GM18520 (cell line): ENCODE results near the gene CTBP1.
A peak's percentile ranks its signal among the peaks of the same experiment; 100 is the strongest.

Source experiments
- ATAC-seq: cut with Tn5 transposase; IDR thresholded peaks from one replicate; pipeline ENCODE4 v1.9.1; 2021; ENCODE audit not compliant: unreplicated experiment

CTBP1 gene

DNA sequence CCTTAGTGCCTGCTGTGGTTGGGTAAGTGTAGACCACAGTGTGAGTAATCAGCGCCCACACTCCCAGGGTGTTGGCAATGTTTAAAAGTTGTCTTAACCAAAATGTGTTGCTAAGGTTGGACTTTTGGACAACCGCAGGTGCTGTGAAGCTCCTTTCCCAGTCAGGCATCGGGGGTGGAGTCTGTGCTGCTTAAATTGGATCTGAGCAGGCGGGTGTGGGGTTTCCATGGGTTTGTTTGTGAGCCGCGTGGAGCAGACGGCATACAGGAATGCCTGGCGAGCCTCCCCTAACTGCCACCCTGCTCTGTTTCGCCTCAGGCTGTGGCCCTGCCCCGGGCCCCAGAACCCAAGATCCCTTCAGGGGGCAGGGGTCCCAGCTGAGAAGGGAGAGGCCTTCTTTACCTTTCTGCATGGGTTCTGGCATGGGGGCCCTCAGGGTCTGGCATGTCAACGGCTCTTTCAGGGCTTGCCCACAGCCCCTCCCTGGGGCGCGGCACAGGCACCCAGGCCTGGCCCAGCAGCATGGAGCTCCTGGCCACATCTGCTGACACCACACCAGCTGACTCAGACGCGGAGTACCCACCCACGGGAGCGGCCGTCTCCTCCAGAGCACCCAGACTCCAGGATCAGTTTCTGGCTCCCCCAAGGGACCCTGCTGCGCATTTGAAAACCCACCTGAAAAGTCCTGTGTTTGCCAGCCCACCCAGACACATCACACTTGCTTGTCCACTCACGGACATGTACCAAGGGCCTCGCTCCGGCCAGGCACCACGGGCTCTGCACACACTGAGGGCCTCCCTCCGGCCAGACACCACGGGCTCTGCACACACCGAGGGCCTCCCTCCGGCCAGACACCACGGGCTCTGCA lies 71.4 kb downstream of the CTBP1 start:
- no peak for ATAC-seq

- no peak for ATAC-seq
These were observed 72.3 kb downstream of the CTBP1 start for GRCh38 chr4:1176398-1177273.

- ATAC-seq = no peak
These were observed 73.2 kb downstream of the CTBP1 start for GRCh38 chr4:1175635-1176229.

DNA sequence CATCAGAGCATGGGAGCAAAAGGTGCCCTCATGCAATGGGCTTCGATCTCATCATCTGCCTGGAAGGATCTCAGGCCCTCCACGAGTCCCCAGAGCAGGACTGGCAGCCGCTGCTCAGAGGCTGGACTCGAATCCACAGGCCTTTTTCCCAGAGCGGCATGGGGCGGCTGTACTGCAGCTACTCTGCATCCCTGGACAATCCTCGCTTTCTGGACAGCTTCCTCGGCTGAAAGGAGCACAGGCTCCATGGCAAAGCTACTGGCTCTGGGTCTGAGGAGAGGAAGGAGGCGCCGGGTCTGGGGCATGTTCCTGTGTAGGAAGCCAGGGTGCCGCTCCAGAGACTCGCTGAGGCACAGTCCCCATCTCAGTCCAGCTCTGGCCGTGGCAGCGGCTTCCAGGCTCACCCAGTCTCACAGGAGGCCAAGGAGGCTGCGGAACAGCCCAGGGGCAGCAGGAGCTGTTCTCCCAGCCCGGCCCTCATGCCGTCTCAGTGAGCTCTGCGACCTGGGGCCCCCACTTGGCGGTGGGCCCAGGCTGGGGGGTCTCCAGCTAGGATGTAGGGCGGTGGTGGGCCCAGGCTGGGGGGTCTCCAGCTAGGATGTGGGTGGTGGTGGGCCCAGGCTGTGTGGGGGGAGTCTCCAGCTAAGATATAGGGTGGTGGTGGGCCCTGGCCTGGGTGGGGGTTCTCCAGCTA lies 73.8 kb downstream of the CTBP1 start:
- ATAC-seq = no peak

DNA sequence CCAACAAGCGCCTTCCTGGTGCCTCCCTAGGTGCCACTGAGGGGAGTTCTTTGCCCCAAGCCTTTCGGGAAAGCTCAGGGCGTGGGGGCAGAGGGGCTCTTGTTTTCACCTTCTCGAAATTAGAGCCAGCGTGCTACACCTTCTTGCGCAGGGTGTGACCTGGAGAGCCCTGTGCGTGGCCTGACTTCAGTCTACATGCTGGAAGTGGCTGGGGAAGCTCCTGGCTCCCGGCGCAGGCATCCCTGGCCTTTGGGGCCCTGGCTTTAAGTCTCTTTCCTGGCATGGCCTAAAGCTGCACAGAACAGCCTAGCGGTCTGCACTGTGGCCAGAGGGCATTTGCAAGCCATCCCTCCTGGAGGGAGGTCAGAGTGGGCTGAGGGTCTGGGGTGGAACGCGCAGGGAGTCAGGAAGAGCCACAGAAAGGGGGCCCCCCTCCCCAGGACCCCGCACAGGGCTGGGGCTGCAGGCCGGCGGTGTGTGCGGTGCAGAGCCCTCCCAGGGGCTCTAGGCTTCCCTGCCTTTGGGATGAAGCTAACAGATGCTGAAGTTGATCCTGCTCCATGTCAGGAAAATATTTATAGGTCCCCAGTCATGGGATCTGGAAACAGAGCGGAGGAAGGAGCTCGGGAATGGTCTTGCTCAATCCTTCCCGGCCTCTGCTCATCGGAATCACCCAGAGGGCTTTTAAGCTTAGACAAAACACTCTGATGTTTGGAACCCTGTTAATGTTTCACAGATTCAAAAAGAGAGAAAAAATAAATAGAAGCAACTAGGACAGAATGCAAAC lies 75.8 kb downstream of the CTBP1 start:
- ATAC-seq = no peak

DNA sequence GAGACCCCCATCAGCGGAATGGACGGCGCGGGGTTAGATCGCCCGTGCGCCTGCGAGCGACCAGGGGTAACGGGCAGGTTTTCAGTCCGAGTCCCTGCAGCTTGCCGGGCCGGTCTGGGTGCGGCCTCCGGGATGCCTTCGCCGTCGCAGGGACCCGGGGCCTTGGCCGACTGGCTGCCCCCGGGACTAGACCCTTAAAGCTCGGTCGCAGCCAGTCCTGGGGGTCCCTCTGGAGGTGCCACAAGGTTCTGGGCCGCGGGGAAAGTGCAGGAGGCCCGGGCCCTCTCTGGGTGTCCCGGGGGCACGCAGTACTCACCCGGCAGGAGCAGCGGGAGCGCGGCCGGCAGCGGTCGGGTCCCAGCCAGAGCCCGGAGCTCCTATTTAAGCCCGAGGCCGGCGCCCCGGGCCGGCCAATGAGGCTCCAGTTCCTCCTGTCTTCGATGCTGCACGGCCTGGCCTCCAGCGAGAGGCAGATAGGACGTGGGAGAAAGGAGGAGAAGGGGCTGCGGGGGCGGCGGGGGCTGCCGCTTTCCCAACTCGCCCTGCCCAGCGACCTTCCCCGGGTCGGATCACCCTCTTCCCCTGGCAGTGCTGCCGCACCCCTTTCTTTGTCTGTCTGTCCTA lies 76.6 kb downstream of the CTBP1 start, which contains the start of gene SPON2:
Gene SPON2 (minus strand): TSS at position 356 of the 624 bp plus-strand sequence.
- no peak for ATAC-seq

DNA sequence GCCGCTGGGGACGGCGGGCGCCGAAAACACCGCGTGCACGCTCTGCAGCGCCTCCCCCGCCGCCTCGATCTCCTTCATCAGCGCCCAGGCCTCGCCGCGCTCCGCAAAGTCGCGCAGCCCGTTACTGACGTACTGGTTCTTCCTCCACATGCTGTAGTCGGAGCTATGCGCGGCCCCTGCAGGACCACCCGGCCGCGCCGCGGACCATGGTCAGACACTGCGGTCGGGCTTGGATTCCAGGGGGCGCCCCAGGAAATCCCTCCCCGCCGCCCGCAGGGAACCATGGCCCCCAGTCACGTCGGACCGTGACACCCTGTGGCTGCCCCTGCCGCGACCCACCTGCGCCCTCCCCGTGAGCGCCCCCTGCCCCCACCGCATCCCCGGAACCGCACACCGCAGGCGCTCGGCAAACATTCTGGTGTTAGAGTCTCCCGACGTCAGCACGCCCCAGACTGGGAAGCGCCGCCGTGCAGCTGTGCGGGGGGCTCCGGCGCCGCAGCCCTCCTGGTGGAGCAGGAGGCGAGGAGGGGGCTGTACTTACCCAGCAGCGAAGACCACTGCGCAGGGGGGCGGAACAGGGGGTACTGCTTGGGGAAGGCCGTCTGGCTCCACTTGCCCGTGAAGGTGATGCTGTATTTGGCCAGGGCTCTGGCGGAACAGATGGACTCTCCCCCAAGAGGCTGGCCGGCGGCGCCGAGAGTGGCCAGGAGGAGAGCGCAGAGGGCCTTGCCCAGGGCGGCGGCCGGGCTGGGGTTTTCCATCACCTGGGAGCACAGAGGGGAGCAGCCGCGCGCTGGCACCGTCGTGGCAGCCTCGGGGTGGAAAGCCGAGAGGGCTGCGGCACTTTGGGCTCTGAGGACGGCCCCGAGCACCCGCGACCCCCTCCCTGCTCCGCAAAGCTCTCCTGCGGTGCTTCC lies 77.4 kb downstream of the CTBP1 start:
- no peak for ATAC-seq

DNA sequence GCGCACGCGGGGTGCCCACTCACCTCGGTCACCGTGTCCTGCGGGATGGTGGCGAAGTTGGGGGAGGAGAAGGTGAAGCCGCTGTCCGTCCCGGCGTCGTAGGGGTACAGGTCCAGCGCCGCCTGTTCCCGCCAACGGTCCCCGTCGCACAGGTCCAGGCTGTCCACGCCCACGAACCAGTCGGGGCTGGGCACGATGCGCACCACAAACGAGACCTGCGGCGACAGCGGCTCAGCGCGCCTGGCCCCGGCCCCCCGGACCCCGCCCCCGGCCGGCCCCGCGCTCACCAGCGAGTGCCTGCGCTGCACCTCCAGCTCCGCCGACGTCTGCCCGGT lies 78.0 kb downstream of the CTBP1 start:
- ATAC-seq = no peak

DNA sequence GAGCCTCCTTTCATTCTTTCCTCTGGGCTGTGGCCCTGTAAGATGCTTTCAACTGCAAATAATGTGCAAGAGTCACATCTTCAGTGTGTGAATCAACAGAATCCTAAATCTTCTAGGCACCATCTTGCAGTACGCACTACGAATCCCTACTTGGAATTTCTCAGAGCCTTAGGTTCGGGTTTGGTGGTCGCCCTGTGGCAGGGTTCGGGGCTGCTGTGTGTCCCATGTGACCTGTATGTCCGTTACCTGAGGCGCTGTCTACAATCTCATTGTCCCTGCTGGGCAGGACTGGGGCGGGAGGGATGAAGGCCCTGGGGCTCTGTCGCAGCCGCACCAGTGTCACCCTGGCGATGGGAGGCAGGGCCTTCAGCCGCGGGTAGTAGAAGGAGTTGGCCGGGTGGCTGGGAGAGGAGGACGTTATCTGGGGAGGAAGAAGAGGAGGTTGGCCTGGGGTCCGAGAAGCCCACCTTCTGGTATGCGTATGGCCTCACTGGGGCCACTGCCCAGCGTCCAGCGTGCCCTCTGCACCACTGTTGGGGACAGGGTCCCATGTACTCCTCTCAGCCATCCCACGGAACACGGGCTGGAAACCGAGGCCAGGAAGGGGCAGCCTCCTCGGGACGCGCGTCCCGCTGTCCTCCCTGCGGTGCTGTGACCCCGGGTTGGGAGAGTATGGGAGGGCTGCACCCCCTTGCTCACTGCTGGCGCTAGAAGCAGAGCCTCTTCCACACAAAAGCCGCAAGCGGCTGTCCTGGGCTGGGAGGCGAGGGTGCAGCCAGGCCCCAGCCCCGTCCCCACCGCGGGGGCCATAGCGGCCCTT lies 78.6 kb downstream of the CTBP1 start:
- no peak for ATAC-seq

- no peak for ATAC-seq
These were observed 79.2 kb downstream of the CTBP1 start for GRCh38 chr4:1169691-1170096.

- no peak for ATAC-seq
These were observed 79.7 kb downstream of the CTBP1 start for GRCh38 chr4:1169171-1169671.

GRCh38 chr4:1168191-1169101 lies 80.5 kb downstream of the CTBP1 start:
- ATAC-seq = no peak

DNA sequence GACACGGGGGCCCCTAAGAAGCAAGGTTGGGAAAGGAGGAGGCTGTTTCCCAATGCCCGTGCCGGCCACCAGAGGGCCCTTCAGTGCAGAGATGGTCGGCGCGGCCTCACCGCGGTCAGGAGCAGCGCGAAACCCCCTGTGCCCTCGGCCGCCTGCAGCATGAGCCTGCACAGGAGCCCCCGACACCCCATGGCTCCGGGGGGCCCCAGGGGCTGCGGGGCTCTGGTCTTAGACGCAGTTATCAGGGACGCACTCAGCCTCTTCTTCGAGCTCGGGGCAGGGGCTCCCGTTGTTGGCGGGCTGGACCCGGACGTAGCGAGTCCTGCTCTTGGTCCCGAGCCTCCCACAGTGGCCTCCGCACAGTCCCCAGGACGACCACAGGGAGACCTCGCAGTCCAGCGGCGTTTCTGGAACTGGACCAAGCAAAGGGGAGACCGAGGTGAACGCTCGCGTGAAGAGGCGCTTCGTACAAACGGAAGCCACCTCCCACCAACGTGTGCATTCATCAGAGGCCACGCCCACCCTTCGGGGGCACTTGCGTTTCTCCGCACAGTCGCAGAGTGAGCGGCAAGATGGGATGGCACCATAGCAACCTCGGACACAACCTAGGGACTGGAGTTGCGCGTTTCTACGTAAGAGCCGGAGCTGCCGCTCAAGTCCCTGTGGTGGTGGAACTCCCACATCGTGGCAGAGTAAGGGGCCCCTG lies 81.5 kb downstream of the CTBP1 start:
- ATAC-seq = peak; percentile 82

- no peak for ATAC-seq
These were observed 82.3 kb downstream of the CTBP1 start for GRCh38 chr4:1166509-1167243.

GRCh38 chr4:1164956-1165545 lies 83.9 kb downstream of the CTBP1 start:
- no peak for ATAC-seq
